SJCRH30 (cell line): Measurements from ENCODE around the gene SLC35G6. TPM values are rescaled to one million over a fixed set of nuclear protein-coding genes. Genes with fewer than 3 reads are reported as not detected.
A peak's percentile ranks its signal among the peaks of the same experiment; 100 is the strongest.

Experiments used
- DNase-seq, 2 experiments: peaks; one replicate each; pipeline ENCODE4 v3.0.0-alpha.2; 2015 to 2020
- H3K27ac ChIP-seq: fragments of 250-450 bp; sonication (Bioruptor Pico); 2 replicates; pipeline ENCODE4 v1.5.1; 2020; ENCODE audit warnings: mild to moderate bottlenecking, moderate library complexity
- H3K27me3 ChIP-seq: fragments of 250-450 bp; sonication (Bioruptor Pico); 2 replicates; pipeline ENCODE4 v1.5.1; 2020; ENCODE audit warnings: mild to moderate bottlenecking, moderate library complexity
- H3K36me3 ChIP-seq: fragments of 250-450 bp; sonication (Bioruptor Pico); 2 replicates; pipeline ENCODE4 v1.5.1; 2020; ENCODE audit warnings: mild to moderate bottlenecking, moderate library complexity
- H3K4me1 ChIP-seq: fragments of 250-450 bp; sonication (Bioruptor Pico); 2 replicates; pipeline ENCODE4 v1.5.1; 2020; ENCODE audit warnings: mild to moderate bottlenecking, moderate library complexity
- H3K4me3 ChIP-seq: fragments of 250-450 bp; sonication (Bioruptor Pico); 2 replicates; pipeline ENCODE4 v1.5.1; 2020; ENCODE audit warnings: mild to moderate bottlenecking, moderate library complexity
- H3K9me3 ChIP-seq: fragments of 250-450 bp; sonication (Bioruptor Pico); replicated peaks from 2 replicates; pipeline ENCODE4 v1.5.1; 2020; ENCODE audit warnings: mild to moderate bottlenecking, moderate library complexity
- total RNA-seq: library from RNA; depleted of rRNA; stranded (reverse); fragments of >200 nt; shearing (Covaris generic); gene quantifications from 2 replicates; pipeline ENCODE4 v1.2.3, GENCODE V29; 2014

The SLC35G6 gene
- total RNA-seq, 1 experiment from 2014 or later, result not detected

DNA sequence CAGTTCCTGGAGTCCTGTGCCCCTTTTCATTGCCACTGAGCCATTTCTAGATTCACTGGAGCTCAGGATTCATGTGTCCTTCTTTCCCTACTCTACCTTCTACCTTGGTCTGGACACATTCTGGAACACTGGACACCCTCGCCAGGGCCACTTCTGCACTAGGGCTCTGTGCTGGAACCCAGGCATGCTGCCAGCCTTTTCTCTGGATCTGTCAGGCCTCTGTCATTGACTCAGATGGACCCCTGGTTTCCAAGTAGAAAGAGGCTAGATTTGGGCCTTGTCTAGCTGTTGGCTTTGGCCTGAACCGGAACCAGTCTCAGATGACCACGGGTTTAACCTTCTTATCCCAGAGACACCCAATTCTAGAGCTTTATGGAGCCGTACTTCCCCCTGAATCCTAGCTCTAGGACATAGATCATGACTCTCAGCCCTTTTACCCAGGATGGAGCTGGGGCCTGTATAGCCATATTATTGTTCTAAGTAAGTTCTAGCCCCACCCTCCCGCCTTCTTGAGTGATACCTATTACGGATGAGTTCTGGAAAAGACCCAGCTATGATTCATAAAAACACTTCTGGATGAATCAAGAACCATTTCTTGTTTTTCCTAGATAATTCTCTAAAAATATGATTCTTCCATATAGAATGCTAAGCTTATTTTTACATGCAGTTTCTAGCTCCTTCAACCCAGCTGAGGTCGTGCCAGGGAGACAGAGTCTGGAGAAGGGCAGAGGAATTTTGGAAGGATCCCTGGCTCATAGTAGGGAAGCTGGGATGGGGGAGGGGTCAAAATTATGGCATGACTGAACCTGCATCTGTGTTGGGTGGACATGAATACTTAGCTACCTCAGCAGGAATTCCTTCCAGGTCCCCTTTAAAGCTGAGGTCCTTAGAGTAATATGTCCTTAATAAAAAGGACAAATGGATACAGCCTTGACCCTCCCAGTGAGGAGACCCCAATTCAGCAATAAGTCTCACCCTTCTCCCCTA is 37.5 kb upstream of the SLC35G6 start:
- Histone ChIP-seq H3K36me3 (no peaks in the 10 kb centered on the region; the same call in 1 of the 2 replicates), H3K4me1 (peaks cover 19% of the 10 kb centered on the region), H3K9me3 (no peaks in the 10 kb centered on the region), H3K4me3 (no peak overlapping the region), H3K27me3 (no peaks in the 10 kb centered on the region), H3K27ac (peak overlapping the region; percentile 100)
- DNase-seq, result peak in 1 of 2 experiments; percentile 17

DNA sequence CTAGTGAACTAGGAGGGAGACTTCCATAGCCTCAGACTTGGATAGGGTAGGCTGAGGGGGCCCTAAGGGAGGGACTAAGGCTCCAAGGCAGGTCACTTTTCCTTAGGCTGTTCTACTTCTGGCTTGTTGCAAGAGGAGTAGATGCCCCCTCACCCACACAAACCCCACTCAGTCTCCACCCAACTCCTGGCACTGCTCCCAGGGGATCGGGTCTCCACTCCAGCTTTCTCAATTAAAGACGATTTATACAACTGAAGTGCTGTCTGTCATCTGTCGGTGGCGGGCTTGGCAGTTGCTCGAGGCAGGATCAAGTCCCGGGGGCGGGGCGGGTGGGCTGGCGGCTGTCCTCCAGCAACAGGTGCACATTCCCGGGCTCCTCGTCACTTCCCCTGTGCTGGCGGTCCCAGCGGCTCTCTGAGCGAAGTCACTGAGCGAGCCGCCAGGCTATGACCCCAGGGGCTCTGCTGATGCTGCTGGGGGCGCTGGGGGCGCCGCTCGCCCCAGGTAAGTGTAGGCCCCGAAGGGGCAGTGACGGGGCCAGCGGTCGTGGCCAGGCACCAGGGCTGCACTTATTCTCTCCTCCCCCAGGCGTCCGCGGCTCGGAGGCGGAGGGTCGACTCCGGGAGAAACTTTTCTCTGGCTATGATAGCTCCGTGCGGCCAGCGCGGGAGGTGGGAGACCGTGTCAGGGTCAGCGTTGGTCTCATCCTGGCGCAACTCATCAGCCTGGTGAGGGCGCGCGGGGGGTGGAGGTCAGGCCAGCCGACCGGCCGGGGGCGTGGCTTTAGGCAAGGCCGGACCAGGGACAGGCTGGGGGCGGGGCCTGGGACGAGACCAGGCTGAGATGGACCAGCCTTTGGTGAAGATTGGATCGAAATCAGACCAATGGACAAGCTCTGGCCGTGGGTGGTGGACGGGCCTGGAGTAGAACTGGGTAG is 36.3 kb upstream of the SLC35G6 start, which contains the start of gene CHRNB1:
Gene CHRNB1 (plus strand): TSS at position 380 of the 937 bp plus-strand sequence. CDS start 67 bp downstream, at position 447.
- peak within 1 kb of the TSS; percentile 100 for H3K27ac ChIP-seq

DNA sequence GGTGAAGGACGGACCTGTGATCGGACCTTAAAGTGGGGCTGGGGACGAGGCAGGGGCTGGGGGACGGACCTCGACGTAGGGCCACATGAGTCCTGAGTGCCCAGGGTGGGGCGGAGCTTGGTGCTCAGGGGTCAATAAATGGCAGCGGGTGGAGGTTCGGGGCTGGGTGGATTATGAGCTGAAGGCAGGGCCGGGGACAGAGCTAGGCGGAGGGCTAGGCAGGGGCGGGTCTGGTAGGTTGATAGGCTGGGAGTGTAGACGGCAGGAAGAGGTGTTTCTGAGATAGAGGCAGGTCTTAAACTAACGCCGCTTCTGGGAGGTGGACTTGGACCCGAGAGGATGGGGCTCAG is 35.7 kb upstream of the SLC35G6 start:
- H3K36me3 ChIP-seq, result peaks cover 5% of the 10 kb centered on the region
- H3K27me3 ChIP-seq, result no peaks in the 10 kb centered on the region
- peak overlapping the region; percentile 100 for H3K27ac ChIP-seq
- peak; percentile 78 to 79 for DNase-seq
- peaks cover 19% of the 10 kb centered on the region for H3K4me1 ChIP-seq
- no peaks in the 10 kb centered on the region for H3K9me3 ChIP-seq
- H3K4me3 ChIP-seq, result peak overlapping the region; percentile 97

More for the DNA sequence above, 36.3 kb upstream of the SLC35G6 start, which contains the start of gene CHRNB1:
- peaks cover 19% of the 10 kb centered on the region for H3K4me1 ChIP-seq
- H3K27me3 ChIP-seq, result no peaks in the 10 kb centered on the region
- H3K36me3 ChIP-seq, result no peaks in the 10 kb centered on the region; the same call in 1 of the 2 replicates
- H3K4me3 ChIP-seq, result peak within 1 kb of the TSS; percentile 97
- DNase-seq, result peak; percentile 84 to 88
- H3K9me3 ChIP-seq, result no peaks in the 10 kb centered on the region

DNA sequence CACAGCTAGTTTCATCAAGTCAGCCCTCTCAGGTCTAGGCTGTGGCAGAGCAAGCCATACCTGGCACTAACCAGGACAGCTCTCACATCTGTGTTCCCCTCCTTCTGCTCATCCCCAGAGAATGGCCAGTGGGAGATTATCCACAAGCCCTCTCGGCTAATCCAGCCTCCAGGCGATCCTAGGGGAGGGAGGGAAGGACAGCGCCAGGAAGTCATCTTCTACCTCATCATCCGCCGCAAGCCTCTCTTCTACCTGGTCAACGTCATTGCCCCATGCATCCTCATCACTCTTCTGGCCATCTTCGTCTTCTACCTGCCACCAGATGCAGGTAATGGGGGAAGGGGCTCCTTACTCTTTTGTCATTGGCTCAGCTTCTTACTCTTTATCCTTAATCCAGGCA is 32.8 kb upstream of the SLC35G6 start:
- no peaks in the 10 kb centered on the region for H3K9me3 ChIP-seq
- DNase-seq, result no peak
- H3K4me3 ChIP-seq, result no peak overlapping the region
- no peak overlapping the region for H3K27ac ChIP-seq
- H3K36me3 ChIP-seq, result peaks cover 15% of the 10 kb centered on the region
- peaks cover 15% of the 10 kb centered on the region for H3K4me1 ChIP-seq
- H3K27me3 ChIP-seq, result no peaks in the 10 kb centered on the region

DNA sequence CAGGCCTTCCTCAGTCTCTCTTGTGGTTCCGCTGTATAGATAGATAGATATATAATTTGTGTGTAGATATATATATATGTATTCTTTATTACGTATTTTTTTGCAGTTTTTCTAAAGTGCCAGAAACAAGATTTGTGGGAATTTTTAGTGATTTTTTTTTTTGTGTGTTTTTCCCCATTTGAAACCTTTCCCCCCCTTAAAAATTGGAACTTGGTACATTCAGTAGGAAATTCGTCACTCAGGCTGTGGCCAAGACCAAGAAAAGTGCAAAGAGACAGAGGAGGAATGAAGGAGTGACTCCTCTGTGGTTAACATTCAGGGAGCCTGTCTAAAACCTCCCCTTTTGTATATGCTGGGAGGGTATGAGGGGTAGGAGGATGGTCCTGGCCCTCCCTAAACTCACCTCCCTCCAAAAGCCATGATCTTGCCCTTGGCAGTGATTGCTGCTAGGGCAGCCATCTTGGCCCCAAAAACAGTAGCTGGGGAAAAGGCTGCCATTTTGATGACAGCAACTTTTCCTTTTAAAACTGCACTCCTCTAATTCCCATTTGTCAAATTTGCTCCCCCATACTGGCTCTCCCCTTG is 21.2 kb upstream of the SLC35G6 start:
- H3K4me1 ChIP-seq, result no peaks in the 10 kb centered on the region
- no peaks in the 10 kb centered on the region for H3K9me3 ChIP-seq
- DNase-seq, result no peak
- H3K4me3 ChIP-seq, result no peak overlapping the region
- H3K27ac ChIP-seq, result no peak overlapping the region
- H3K27me3 ChIP-seq, result no peaks in the 10 kb centered on the region
- peaks cover 21% of the 10 kb centered on the region for H3K36me3 ChIP-seq

DNA sequence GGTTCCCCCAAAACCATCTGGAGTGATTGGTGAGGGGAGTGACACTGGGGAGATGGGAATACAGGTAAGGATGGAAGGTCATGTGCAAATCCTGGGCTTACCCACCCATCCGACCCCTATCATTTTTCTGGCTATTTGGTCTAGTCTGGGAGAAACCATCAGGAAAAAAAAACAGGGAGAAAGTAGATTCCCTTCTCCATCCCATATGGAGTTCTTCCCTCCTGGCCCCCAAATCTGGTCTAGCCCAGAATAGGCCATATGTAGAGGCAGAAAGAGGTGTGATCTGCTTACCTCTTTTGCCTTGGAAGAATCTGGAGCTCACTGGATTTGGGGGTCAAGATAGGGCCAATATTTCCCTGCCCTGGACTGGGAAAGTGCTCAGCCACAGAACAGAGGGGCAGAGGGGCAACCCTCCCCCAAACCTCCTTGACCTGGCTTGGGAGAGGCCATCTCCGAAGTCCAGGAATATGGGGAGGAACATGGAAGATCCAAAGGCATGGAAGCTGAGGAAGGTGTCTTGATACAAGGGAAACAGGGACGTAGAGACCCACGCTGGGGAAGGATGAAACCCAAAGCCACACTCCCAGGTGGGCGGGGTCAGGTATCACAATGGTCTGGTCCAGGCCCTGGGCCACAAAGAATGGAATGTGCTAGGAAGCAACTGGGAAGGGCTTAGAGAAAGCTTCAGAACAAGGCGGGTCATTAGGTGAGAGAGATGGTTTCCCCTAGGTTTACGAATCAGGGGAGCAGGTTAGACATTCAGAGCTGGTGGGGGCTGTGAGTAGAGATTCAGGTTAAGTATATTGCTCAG is 20.2 kb upstream of the SLC35G6 start:
- H3K36me3 ChIP-seq, result peaks cover 14% of the 10 kb centered on the region
- H3K27ac ChIP-seq, result no peak overlapping the region
- DNase-seq, result no peak
- no peak overlapping the region for H3K4me3 ChIP-seq
- no peaks in the 10 kb centered on the region for H3K27me3 ChIP-seq
- H3K4me1 ChIP-seq, result no peaks in the 10 kb centered on the region
- no peaks in the 10 kb centered on the region for H3K9me3 ChIP-seq

DNA sequence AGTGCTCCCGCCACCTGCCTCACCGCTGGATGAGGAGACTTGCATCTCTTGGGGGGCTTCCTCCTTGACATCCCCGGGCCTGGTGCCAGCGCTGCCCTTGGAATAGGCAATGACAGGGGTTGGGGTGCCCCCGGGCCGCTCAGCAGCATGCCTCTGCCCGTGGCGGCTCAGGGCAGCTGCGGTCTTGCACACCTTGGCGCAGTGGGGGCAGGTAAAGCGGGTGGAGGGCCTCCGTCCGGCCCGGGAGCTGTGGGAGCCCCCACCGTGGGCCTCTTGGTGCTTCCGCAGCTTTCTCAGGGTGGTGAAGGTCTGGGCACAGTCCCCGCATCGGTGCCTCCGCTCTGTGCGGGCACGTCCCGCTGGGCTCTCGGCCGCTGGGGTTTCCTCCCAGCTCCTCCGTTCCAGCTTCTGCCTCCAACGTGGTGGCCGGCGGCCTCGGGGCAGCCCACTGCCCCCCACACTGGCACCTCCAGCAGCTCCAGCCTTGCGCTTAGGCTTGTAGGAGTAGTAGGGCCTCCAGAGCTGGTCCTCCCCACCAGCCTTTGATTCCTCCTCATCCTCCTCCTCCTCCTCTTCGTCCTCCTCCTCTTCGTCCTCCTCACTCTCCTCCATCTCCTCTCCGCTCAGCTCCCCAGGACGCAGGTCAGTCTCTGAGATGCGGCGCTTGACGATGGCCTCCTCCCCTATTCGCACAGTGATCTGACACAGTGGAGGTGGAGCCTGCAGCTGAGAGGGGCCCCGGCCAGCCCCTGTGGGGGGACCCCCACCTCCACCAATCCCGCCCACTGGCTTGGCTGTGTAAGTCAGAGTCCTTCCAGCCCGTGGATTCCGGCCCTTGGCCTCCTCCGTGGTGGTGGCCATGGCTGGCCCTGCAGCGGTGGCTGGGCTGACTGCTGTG is 18.5 kb upstream of the SLC35G6 start:
- Histone ChIP-seq H3K9me3 (no peaks in the 10 kb centered on the region), H3K36me3 (no peaks in the 10 kb centered on the region; the same call in none of the 2 replicates), H3K27me3 (no peaks in the 10 kb centered on the region), H3K4me3 (no peak overlapping the region), H3K27ac (no peak overlapping the region), H3K4me1 (no peaks in the 10 kb centered on the region)
- DNase-seq, result no peak

DNA sequence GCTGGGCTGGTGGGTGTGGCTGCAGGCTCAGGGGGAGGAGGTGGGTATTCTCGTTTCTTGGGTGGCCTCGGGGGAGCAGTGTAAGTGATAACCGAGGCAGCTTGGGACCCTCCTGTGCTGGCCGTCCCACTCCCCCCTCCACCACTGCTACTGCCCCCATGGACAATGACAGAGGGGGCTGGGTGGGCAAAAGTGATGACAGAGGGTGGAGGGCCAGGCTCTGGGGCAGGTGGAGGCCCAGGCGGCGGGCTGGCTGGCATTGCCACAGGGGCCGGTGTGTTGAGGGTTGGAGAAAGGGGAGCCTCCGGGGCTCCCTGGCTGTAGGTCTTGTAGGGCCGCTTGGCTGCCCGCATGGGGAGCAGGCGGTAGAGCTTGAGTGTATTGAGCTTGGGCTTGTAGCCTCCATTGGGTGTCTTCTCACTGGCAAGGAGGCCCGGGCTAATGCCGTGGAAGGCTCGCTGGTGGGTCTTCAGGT is 17.8 kb upstream of the SLC35G6 start:
- Histone ChIP-seq H3K36me3 (no peaks in the 10 kb centered on the region; the same call in none of the 2 replicates), H3K9me3 (no peaks in the 10 kb centered on the region), H3K4me3 (no peak overlapping the region), H3K27me3 (no peaks in the 10 kb centered on the region), H3K27ac (no peak overlapping the region), H3K4me1 (no peaks in the 10 kb centered on the region)
- no peak for DNase-seq

DNA sequence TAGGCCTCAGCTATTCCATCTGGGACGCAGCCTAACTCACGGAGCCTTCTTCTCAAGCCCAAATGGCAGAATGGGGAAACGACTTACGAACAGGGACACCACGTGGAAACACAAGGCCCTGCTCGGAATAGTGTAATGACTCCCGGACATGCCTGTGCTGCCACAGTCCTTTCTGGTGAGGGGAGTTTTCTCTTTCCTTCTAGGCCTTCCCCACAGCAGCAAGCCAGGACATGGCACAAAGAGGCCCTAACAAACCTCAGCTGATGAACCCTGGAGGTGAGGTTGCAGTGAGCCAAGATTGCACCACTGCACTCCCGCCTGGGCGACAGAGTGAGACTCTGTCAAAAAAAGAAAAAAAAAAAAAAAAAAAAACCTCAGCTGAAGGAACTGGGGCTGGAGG is 17.2 kb upstream of the SLC35G6 start:
- Histone ChIP-seq H3K9me3 (no peaks in the 10 kb centered on the region), H3K4me1 (no peaks in the 10 kb centered on the region), H3K27ac (no peak overlapping the region), H3K4me3 (no peak overlapping the region), H3K36me3 (no peaks in the 10 kb centered on the region; the same call in 1 of the 2 replicates), H3K27me3 (no peaks in the 10 kb centered on the region)
- no peak for DNase-seq

DNA sequence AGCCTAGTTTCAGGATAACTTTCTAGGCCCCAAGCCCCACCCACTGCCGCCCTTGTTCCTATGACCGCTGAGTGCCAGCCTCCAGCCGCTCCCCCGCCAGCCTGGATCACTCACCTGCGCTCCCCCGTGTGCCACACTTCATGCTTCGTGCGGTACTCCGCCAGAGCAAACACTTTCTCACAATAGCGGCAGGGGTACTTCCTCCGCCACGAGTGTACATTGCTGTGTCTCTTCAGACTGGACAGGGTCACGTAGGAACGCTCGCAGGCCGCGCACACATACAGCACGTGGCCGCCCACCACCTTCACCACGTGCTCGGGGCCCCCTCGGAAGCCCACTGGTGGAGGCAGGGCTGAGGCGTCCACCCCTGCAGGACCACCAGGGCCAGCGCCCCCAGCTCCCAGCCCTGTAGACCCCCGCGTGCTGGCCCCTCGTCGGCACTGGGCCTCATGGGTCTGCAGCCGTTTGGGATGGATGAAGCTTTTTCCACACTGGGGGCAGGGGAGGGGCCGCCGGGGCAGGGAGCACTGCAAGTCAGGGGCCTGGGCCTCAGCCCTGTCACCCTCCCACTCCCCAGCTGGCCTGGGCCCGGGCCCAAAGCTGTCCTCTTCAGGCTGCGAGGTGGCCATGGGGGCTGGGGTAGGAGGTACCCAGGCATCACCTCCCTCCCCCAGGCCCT is 15.5 kb upstream of the SLC35G6 start:
- Histone ChIP-seq H3K36me3 (no peaks in the 10 kb centered on the region), H3K27ac (no peak overlapping the region), H3K4me3 (no peak overlapping the region), H3K4me1 (no peaks in the 10 kb centered on the region), H3K9me3 (no peaks in the 10 kb centered on the region), H3K27me3 (no peaks in the 10 kb centered on the region)
- DNase-seq, result no peak

DNA sequence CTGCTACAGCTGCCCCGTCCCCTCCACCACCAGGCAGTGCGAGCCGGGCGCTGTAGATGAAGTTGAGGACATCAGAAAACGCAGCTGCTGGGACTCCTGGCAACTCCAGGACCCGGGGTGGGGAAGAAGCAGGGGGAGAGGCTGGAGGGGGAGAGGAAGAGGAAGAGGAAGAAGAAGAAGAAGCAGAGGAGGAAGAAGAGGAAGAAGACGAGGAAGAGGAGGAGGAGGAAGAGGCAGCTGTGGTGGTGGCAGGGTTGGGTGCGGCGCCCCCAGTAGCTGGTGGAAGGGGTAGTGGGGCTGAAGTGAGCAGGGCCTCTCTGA is 15.0 kb upstream of the SLC35G6 start:
- H3K27ac ChIP-seq, result no peak overlapping the region
- H3K4me3 ChIP-seq, result no peak overlapping the region
- DNase-seq, result no peak
- no peaks in the 10 kb centered on the region for H3K36me3 ChIP-seq
- H3K27me3 ChIP-seq, result no peaks in the 10 kb centered on the region
- no peaks in the 10 kb centered on the region for H3K9me3 ChIP-seq
- H3K4me1 ChIP-seq, result no peaks in the 10 kb centered on the region

DNA sequence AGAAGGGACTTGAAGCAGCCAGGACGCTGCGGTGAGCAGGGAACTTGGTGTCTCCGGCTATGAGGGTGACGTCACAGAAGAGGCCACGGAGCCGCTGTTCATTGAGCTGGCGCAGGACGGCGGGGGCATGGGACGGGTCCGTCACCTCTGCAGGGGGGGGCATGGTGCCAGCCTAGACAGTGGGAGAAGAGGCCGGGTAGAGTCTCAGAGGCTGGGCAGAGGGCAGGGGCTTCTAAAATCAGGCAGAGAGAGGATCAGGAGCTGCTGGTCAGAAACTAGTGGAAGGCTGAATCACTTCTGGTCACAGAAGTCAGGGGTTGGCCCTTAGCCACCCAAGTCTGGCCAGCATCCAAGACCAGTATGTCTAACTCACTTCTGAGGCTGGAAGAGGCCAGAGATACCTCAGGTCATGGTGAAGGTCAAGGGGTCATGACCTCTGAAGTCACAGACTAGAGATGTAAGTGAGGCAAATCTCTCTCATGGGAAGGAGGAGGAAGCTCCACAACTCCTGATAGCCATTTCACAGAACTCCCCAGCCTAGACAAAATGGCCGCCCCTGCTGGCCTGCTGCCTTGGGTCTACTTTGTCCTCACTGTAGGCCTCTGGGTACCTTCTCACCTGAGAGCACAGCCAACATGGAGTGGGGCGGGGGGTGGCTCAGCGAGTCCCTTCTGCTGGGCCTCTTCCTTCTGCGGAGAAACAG is 14.5 kb upstream of the SLC35G6 start:
- Histone ChIP-seq H3K4me3 (no peak overlapping the region), H3K36me3 (no peaks in the 10 kb centered on the region), H3K27me3 (no peaks in the 10 kb centered on the region), H3K27ac (no peak overlapping the region), H3K4me1 (no peaks in the 10 kb centered on the region), H3K9me3 (no peaks in the 10 kb centered on the region)
- no peak for DNase-seq
